Psoas muscle (tissue), 7 donors: ENCODE measurements around the gene CCR5AS.

Experiments
- ATAC-seq, 4 donors: fragments of 200-7000 bp; cut with Tn5 transposase; one replicate each; pipeline ENCODE4 v1.9.1; 2020; ENCODE audit warnings: moderate library complexity in 3 of 4, mild to moderate bottlenecking in 2 of 4
- DNase-seq, 2 donors: peaks; one replicate each; pipeline ENCODE4 v3.0.0-alpha.2; 2020
- H3K27ac ChIP-seq: fragments of 200-600 bp; one replicate; pipeline ENCODE4 v1.8.0; 2022
- H3K27me3 ChIP-seq, 3 donors: fragments of 200-600 bp in 1 of 3; one replicate each; pipeline versions ENCODE4 v1.6.1 to v1.8.0; 2013 to 2022; ENCODE audit warnings: low read length in 2 of 3, mild to moderate bottlenecking in 2 of 3, moderate library complexity in 1 of 3; ENCODE audit not compliant: insufficient read depth in 3 of 3
- H3K36me3 ChIP-seq, 2 donors: fragments of 200-600 bp in 1 of 2; one replicate each; pipeline versions ENCODE4 v1.6.1 to v1.8.0; 2013 to 2022; ENCODE audit warnings: low read depth in 1 of 2, mild to moderate bottlenecking in 1 of 2, moderate library complexity in 1 of 2; ENCODE audit not compliant: insufficient read depth in 1 of 2
- H3K4me1 ChIP-seq: fragments of 200-600 bp; one replicate; pipeline ENCODE4 v1.8.0; 2022
- H3K4me3 ChIP-seq: fragments of 200-600 bp; one replicate; pipeline ENCODE4 v1.8.0; 2022; ENCODE audit warnings: mild to moderate bottlenecking
- H3K9me3 ChIP-seq: fragments of 200-600 bp; one replicate; pipeline ENCODE4 v1.8.0; 2022
- CTCF ChIP-seq: fragments of 200-600 bp; IDR thresholded peaks from one replicate; pipeline ENCODE4 v1.8.0; 2022; ENCODE audit warnings: antibody characterized with exemption
- WGBS, 3 donors: extraction: QIAGEN DNeasy Blood & Tissue Kit; methylation state at CpG; one replicate each; pipeline versions ENCODE4 v1.1.6 to v1.1.7; 2013; 5-methylcytosine and 5-hydroxymethylcytosine counted together
- intact Hi-C, 2 donors: fragments of 100-400 bp; cut with DNase I; formaldehyde crosslinking; loops; one replicate each; pipeline versions ENCODE4 v1.11.0 to v1.14.2; 2022
- donor health status: healthy with polysubstance abuse.
- donor health status: DM: no; HTN: no; CAD: no; lungs with moderate emphysema.
- donor health status: Bipolar disorder and iron deficiency.
- donor health status: healthy.
- donor health status: DM: yes; HTN: yes; CAD: no.
- donor health status: DM: no; HTN: no; CAD: no.
- donor health status: DM: yes; HTN: yes; CAD: no.

CCR5AS gene

GRCh38 chr3:46380471-46381221, 26.2 kb downstream of the CCR5AS start:
- Histone ChIP-seq H3K36me3 (no peaks in the 10 kb centered on the region), H3K9me3 (no peaks in the 10 kb centered on the region), H3K4me3 (peak overlapping the region; percentile 38), H3K4me1 (peaks cover 20% of the 10 kb centered on the region), H3K27me3 (no peaks in the 10 kb centered on the region), H3K27ac (peak overlapping the region; percentile 79)
- ATAC-seq (peak; percentile 88 to 93 (median 90)), DNase-seq (peak in 1 of 2 donors; percentile 56)
- TF ChIP-seq CTCF, result no peak
- intact Hi-C loops, result no loop called here
- WGBS, 3 donors, result 30 to 41% (median 33%) methylated on average over 8 of the region's 8 CpGs

GRCh38 chr3:46378426-46378942, 28.4 kb downstream of the CCR5AS start:
- H3K9me3 ChIP-seq, result no peaks in the 10 kb centered on the region
- intact Hi-C loops, result loop anchor here in 1 of 2 donors (5.0 kb wide), 3 partner anchors 231 to 436 kb away; partner anchors contain the start of gene CXCR6
- peak; percentile 65 for TF ChIP-seq CTCF

GRCh38 chr3:46375814-46376213, 31.1 kb downstream of the CCR5AS start:
- DNase-seq, result no peak
- H3K27ac ChIP-seq, result no peak overlapping the region
- intact Hi-C loops, result loop anchor here in 1 of 2 donors (5.0 kb wide), 3 partner anchors 229 to 434 kb away; partner anchors contain the start of gene CXCR6
- H3K36me3 ChIP-seq, result no peaks in the 10 kb centered on the region
- H3K4me1 ChIP-seq, result peaks cover 10% of the 10 kb centered on the region
- no peaks in the 10 kb centered on the region for H3K27me3 ChIP-seq
- no peak for TF ChIP-seq CTCF
- WGBS, 3 donors, result 30 to 38% (median 35%) methylated on average over 2 of the region's 2 CpGs
- no peak for ATAC-seq
- no peaks in the 10 kb centered on the region for H3K9me3 ChIP-seq
- no peak overlapping the region for H3K4me3 ChIP-seq

More at GRCh38 chr3:46378426-46378942, 28.4 kb downstream of the CCR5AS start:
- Histone ChIP-seq H3K4me1 (peaks cover 20% of the 10 kb centered on the region), H3K36me3 (no peaks in the 10 kb centered on the region), H3K27me3 (no peaks in the 10 kb centered on the region), H3K4me3 (peak overlapping the region; percentile 17), H3K27ac (no peak overlapping the region)
- WGBS, 3 donors, result 25 to 46% (median 33%) methylated on average over 8 of the region's 8 CpGs
- ATAC-seq, result peak; percentile 59 to 76 (median 66)
- peak; percentile 69 to 78 for DNase-seq

GRCh38 chr3:46375218-46375617, 31.6 kb downstream of the CCR5AS start:
- 72 to 79% (median 78%) methylated on average over 2 of the region's 2 CpGs for WGBS, 3 donors
- Histone ChIP-seq H3K4me3 (no peak overlapping the region), H3K9me3 (no peaks in the 10 kb centered on the region), H3K36me3 (no peaks in the 10 kb centered on the region), H3K27ac (no peak overlapping the region), H3K4me1 (peaks cover 4% of the 10 kb centered on the region), H3K27me3 (no peaks in the 10 kb centered on the region)
- no peak for ATAC-seq
- no peak for TF ChIP-seq CTCF
- intact Hi-C loops, result loop anchor here in 1 of 2 donors (5.0 kb wide), 3 partner anchors 228 to 433 kb away; partner anchors contain the start of gene CXCR6
- no peak for DNase-seq
